Ascending aorta (tissue), 2 donors: Measurements from ENCODE around the gene BCAP31. TPM values are rescaled to one million over a fixed set of nuclear protein-coding genes. Genes with fewer than 3 reads are reported as not detected.

Experiments
- DNase-seq, 2 donors: peaks; one replicate each; pipeline ENCODE4 v3.0.0-alpha.2; 2019; ENCODE audit warnings: low spot score in 2 of 2
- H3K27ac ChIP-seq, 2 donors: fragments of 200-600 bp; sonication (generic); one replicate each; pipeline ENCODE4 v1.5.1; 2016 to 2017; ENCODE audit warnings: mild to moderate bottlenecking in 1 of 2
- H3K27me3 ChIP-seq: fragments of 200-600 bp; sonication (generic); one replicate; pipeline ENCODE4 v1.5.1; 2017
- H3K36me3 ChIP-seq, 2 donors: fragments of 200-600 bp; sonication (generic); one replicate each; pipeline ENCODE4 v1.5.1; 2016
- H3K4me1 ChIP-seq, 2 donors: fragments of 200-600 bp; sonication (generic); one replicate each; pipeline ENCODE4 v1.5.1; 2016 to 2017; ENCODE audit warnings: mild to moderate bottlenecking in 1 of 2
- H3K4me3 ChIP-seq, 2 donors: fragments of 200-600 bp; sonication (generic); one replicate each; pipeline ENCODE4 v1.5.1; 2016 to 2017; ENCODE audit warnings: mild to moderate bottlenecking in 1 of 2
- H3K9me3 ChIP-seq, 2 donors: fragments of 200-600 bp; sonication (generic); one replicate each; pipeline ENCODE4 v1.5.1; 2016
- CTCF ChIP-seq, 3 experiments: fragments of 200-600 bp in 2 of 3; fragments of 450-650 bp in 1 of 3; sonication (generic) in 2 of 3; IDR thresholded peaks; one replicate each; pipeline ENCODE4 v1.5.1; 2016 to 2019; ENCODE audit warnings: antibody characterized with exemption in 3 of 3, mild to moderate bottlenecking in 1 of 3, moderate library complexity in 1 of 3
- intact Hi-C: fragments of 100-400 bp; cut with DNase I; formaldehyde crosslinking; loops from one replicate; pipeline ENCODE4 v1.15.1; 2023
- total RNA-seq: library from RNA; depleted of rRNA; stranded (reverse); fragments of >200 nt; gene quantifications from one replicate; pipeline ENCODE4 v1.1.0, GENCODE V29; 2016

BCAP31 gene
- total RNA-seq, 1 donor from 2014 or later, result 63.0 TPM

- intact Hi-C loops, result no loop called here
- Histone ChIP-seq H3K4me1 (peaks cover 0 to under 1% of the 10 kb centered on the region in 2 donors), H3K27me3 (no peaks in the 10 kb centered on the region), H3K4me3 (no peak overlapping the region), H3K36me3 (peaks cover 5 to 21% of the 10 kb centered on the region in 2 donors), H3K27ac (no peak overlapping the region), H3K9me3 (no peaks in the 10 kb centered on the region)
- no peak for TF ChIP-seq CTCF (IDR thresholded peaks at IDR 0.05)
- DNase-seq, result no peak
Measured at GRCh38 chrX:153770601-153771414, 46.6 kb upstream of the BCAP31 start.

GRCh38 chrX:153769865-153770600 is 45.8 kb upstream of the BCAP31 start:
- Histone ChIP-seq H3K36me3 (peaks cover 5 to 21% of the 10 kb centered on the region in 2 donors), H3K27ac (no peak overlapping the region), H3K4me3 (no peak overlapping the region), H3K4me1 (peaks cover 0 to 3% of the 10 kb centered on the region in 2 donors), H3K9me3 (no peaks in the 10 kb centered on the region), H3K27me3 (no peaks in the 10 kb centered on the region)
- DNase-seq, result no peak
- no peak for TF ChIP-seq CTCF (IDR thresholded peaks at IDR 0.05)
- intact Hi-C loops, result no loop called here

- H3K27ac ChIP-seq, result no peak overlapping the region
- intact Hi-C loops, result no loop called here
- H3K4me1 ChIP-seq, result peaks cover 0 to 8% of the 10 kb centered on the region in 2 donors
- no peak for TF ChIP-seq CTCF (IDR thresholded peaks at IDR 0.05)
- peaks cover 5 to 16% of the 10 kb centered on the region in 2 donors for H3K36me3 ChIP-seq
- H3K4me3 ChIP-seq, result no peak overlapping the region
- no peak for DNase-seq
- no peaks in the 10 kb centered on the region for H3K9me3 ChIP-seq
- no peaks in the 10 kb centered on the region for H3K27me3 ChIP-seq
Measured at GRCh38 chrX:153769158-153769864, 45.1 kb upstream of the BCAP31 start.

- TF ChIP-seq CTCF (IDR thresholded peaks at IDR 0.05), result no peak
- Histone ChIP-seq H3K36me3 (peaks cover 5 to 12% of the 10 kb centered on the region in 2 donors), H3K4me3 (no peak overlapping the region), H3K9me3 (no peaks in the 10 kb centered on the region), H3K4me1 (peaks cover 0 to 8% of the 10 kb centered on the region in 2 donors), H3K27me3 (no peaks in the 10 kb centered on the region), H3K27ac (no peak overlapping the region)
- intact Hi-C loops, result no loop called here
- DNase-seq, result no peak
Measured at GRCh38 chrX:153768311-153769157, 44.3 kb upstream of the BCAP31 start.

GRCh38 chrX:153767674-153768055 is 43.5 kb upstream of the BCAP31 start:
- H3K36me3 ChIP-seq, result peaks cover 5 to 8% of the 10 kb centered on the region in 2 donors
- no peak for TF ChIP-seq CTCF (IDR thresholded peaks at IDR 0.05)
- no peaks in the 10 kb centered on the region for H3K27me3 ChIP-seq
- intact Hi-C loops, result no loop called here
- no peak for DNase-seq
- no peak overlapping the region for H3K4me3 ChIP-seq
- no peak overlapping the region for H3K27ac ChIP-seq
- H3K4me1 ChIP-seq, result peaks cover 0 to 8% of the 10 kb centered on the region in 2 donors
- no peaks in the 10 kb centered on the region for H3K9me3 ChIP-seq
